Neural cell (in vitro differentiated cells): Measurements from ENCODE around the gene SPCS3. TPM values are rescaled to one million over a fixed set of nuclear protein-coding genes. Genes with fewer than 3 reads are reported as not detected.

Experiments
- H2AFZ ChIP-seq: fragments of 200-600, 300-800 bp; sonication (generic), shearing (Covaris generic); 2 replicates; pipeline ENCODE4 v1.6.0; 2014; ENCODE audit warnings: low read depth, mild to moderate bottlenecking, antibody characterized with exemption, low read length, moderate library complexity
- H3F3A ChIP-seq: fragments of 200-600 bp; shearing (Covaris generic); 2 replicates; pipeline ENCODE4 v1.6.1; 2016; ENCODE audit warnings: mild to moderate bottlenecking, moderate library complexity, mixed read lengths, antibody characterized with exemption, low read length; ENCODE audit not compliant: insufficient read depth, poor library complexity, severe bottlenecking
- H3K27ac ChIP-seq: fragments of 200-600, 300-800 bp; sonication (generic), shearing (Covaris generic); 2 replicates; pipeline ENCODE4 v1.5.1; 2014; ENCODE audit warnings: mild to moderate bottlenecking, low read length, moderate library complexity
- H3K27me3 ChIP-seq: fragments of 300-800, 200-600 bp; sonication (generic), shearing (Covaris generic); 2 replicates; pipeline ENCODE4 v1.6.0; 2014; ENCODE audit warnings: mild to moderate bottlenecking, low read depth, low read length, moderate library complexity; ENCODE audit not compliant: insufficient read depth
- H3K36me3 ChIP-seq: fragments of 300-800, 200-600 bp; sonication (generic), shearing (Covaris generic); 2 replicates; pipeline ENCODE4 v1.5.1; 2014; ENCODE audit warnings: mild to moderate bottlenecking, antibody characterized with exemption, low read length, moderate library complexity; ENCODE audit not compliant: insufficient read depth
- H3K4me2 ChIP-seq: fragments of 300-800, 200-600 bp; sonication (generic), shearing (Covaris generic); 2 replicates; pipeline ENCODE4 v1.6.0; 2014; ENCODE audit warnings: mild to moderate bottlenecking, low read length
- H3K4me3 ChIP-seq: fragments of 300-800, 200-600 bp; sonication (generic), shearing (Covaris generic); 2 replicates; pipeline ENCODE4 v1.5.1; 2014; ENCODE audit warnings: mild to moderate bottlenecking, low read length, moderate library complexity
- H3K79me2 ChIP-seq: fragments of 200-600 bp; shearing (Covaris generic); replicated peaks from 2 replicates; pipeline ENCODE4 v1.6.0; 2014; ENCODE audit warnings: mild to moderate bottlenecking, low read length, moderate library complexity; ENCODE audit not compliant: insufficient read depth
- H3K9ac ChIP-seq: fragments of 300-800, 200-600 bp; sonication (generic), shearing (Covaris generic); 2 replicates; pipeline ENCODE4 v1.6.1; 2016; ENCODE audit warnings: mild to moderate bottlenecking, low read length, mixed read lengths
- H3K9me2 ChIP-seq: fragments of 200-600 bp; shearing (Covaris generic); 2 replicates; pipeline ENCODE4 v1.6.1; 2016; ENCODE audit warnings: mild to moderate bottlenecking, low read length, mixed read lengths; ENCODE audit not compliant: insufficient read depth
- H3K9me3 ChIP-seq: fragments of 200-600, 300-800 bp; sonication (generic), shearing (Covaris generic); 2 replicates; pipeline ENCODE4 v1.6.1; 2016; ENCODE audit warnings: mild to moderate bottlenecking, mixed run types, low read length, moderate library complexity, mixed read lengths
- H4K20me1 ChIP-seq: fragments of 200-600 bp; shearing (Covaris generic); 2 replicates; pipeline ENCODE4 v1.6.1; 2016; ENCODE audit warnings: mild to moderate bottlenecking, mixed run types; ENCODE audit not compliant: insufficient read depth
- CTCF ChIP-seq: fragments of 450-650 bp; IDR thresholded peaks from 2 replicates; pipeline ENCODE4 v1.5.1; 2014; ENCODE audit warnings: antibody characterized with exemption, mild to moderate bottlenecking, moderate library complexity; ENCODE audit not compliant: poor library complexity, severe bottlenecking
- EP300 ChIP-seq: fragments of 450-650 bp; conservative IDR thresholded peaks from 2 replicates; pipeline ENCODE4 v1.6.1; 2014; ENCODE audit warnings: antibody characterized with exemption, mild to moderate bottlenecking, moderate library complexity; ENCODE audit not compliant: poor library complexity, severe bottlenecking
- EZH2 ChIP-seq: fragments of 200-600, 300-800 bp; shearing (Covaris generic), sonication (generic); IDR thresholded peaks from 2 replicates; pipeline ENCODE4 v1.6.1; 2014; ENCODE audit warnings: antibody characterized with exemption, low read length, borderline replicate concordance, mild to moderate bottlenecking; ENCODE audit not compliant: insufficient read depth, poor library complexity, severe bottlenecking
- MXI1 ChIP-seq: fragments of 450-650 bp; conservative IDR thresholded peaks from 2 replicates; pipeline ENCODE4 v1.6.1; 2014; ENCODE audit warnings: antibody characterized with exemption, mild to moderate bottlenecking; ENCODE audit not compliant: poor library complexity, severe bottlenecking
- POLR2AphosphoS5 ChIP-seq: IDR thresholded peaks from 2 replicates; pipeline ENCODE4 v1.6.1; 2012
- RAD21 ChIP-seq: fragments of 450-650 bp; conservative IDR thresholded peaks from 2 replicates; pipeline ENCODE4 v1.6.1; 2014; ENCODE audit warnings: antibody characterized with exemption, mild to moderate bottlenecking, moderate library complexity
- REST ChIP-seq: IDR thresholded peaks from 2 replicates; pipeline ENCODE4 v1.6.1; 2012; ENCODE audit warnings: borderline replicate concordance
- SMC3 ChIP-seq: fragments of 450-650 bp; conservative IDR thresholded peaks from 2 replicates; pipeline ENCODE4 v1.6.1; 2014; ENCODE audit warnings: antibody characterized with exemption, mild to moderate bottlenecking, moderate library complexity; ENCODE audit not compliant: poor library complexity
- TAF1 ChIP-seq: IDR thresholded peaks from 2 replicates; pipeline ENCODE4 v1.6.1; 2012; ENCODE audit warnings: low read depth
- polyA plus RNA-seq: library from polyadenylated mRNA; depleted of rRNA; stranded (reverse); fragments of >200 nt; gene quantifications from 2 replicates; pipeline ENCODE4 v1.2.3, GENCODE V29; 2014

SPCS3 gene
- polyA plus RNA-seq, 1 donor from 2014 or later = 104 TPM

GRCh38 chr4:176340871-176341685 lies 21.3 kb downstream of the SPCS3 start (continued):
- TF ChIP-seq EZH2 (no peak), MXI1 (no peak)

GRCh38 chr4:176342384-176342783 lies 22.6 kb downstream of the SPCS3 start:
- Histone ChIP-seq H3K9ac (no peak overlapping the region), H3F3A (no peaks in the 10 kb centered on the region), H3K9me2 (no peaks in the 10 kb centered on the region), H3K4me3 (no peak overlapping the region), H3K9me3 (no peaks in the 10 kb centered on the region), H2AFZ (no peak overlapping the region), H3K36me3 (no peaks in the 10 kb centered on the region), H3K79me2 (peaks cover 5% of the 10 kb centered on the region), H3K27me3 (no peaks in the 10 kb centered on the region), H3K27ac (no peak overlapping the region), H4K20me1 (no peaks in the 10 kb centered on the region), H3K4me2 (no peak overlapping the region)
- TF ChIP-seq RAD21 = no peak
- no peak for TF ChIP-seq EZH2
- TF ChIP-seq REST = no peak
- TF ChIP-seq POLR2AphosphoS5 = no peak
- TF ChIP-seq EP300 = no peak
- TF ChIP-seq SMC3 = no peak
- TF ChIP-seq CTCF = no peak
- TF ChIP-seq TAF1 = no peak
- no peak for TF ChIP-seq MXI1

GRCh38 chr4:176343286-176343685 lies 23.5 kb downstream of the SPCS3 start:
- Histone ChIP-seq H3K36me3 (no peaks in the 10 kb centered on the region), H3F3A (no peaks in the 10 kb centered on the region), H3K9me3 (no peaks in the 10 kb centered on the region), H3K9me2 (no peaks in the 10 kb centered on the region), H3K4me3 (no peak overlapping the region), H3K4me2 (no peak overlapping the region), H4K20me1 (no peaks in the 10 kb centered on the region), H2AFZ (no peak overlapping the region), H3K79me2 (peaks cover 5% of the 10 kb centered on the region), H3K27me3 (no peaks in the 10 kb centered on the region), H3K9ac (no peak overlapping the region), H3K27ac (no peak overlapping the region)
- TF ChIP-seq POLR2AphosphoS5 (no peak), RAD21 (no peak), EZH2 (no peak), REST (no peak), MXI1 (no peak), CTCF (no peak), EP300 (no peak), TAF1 (no peak), SMC3 (no peak)
